HK-2 (cell line): Measurements from ENCODE around the gene TICRR.
A peak's percentile ranks its signal among the peaks of the same experiment; 100 is the strongest.

ENCODE experiments used
- DNase-seq: peaks from one replicate; pipeline ENCODE4 v3.0.0-alpha.2; 2018; ENCODE audit not compliant: unreplicated experiment

TICRR gene

DNA sequence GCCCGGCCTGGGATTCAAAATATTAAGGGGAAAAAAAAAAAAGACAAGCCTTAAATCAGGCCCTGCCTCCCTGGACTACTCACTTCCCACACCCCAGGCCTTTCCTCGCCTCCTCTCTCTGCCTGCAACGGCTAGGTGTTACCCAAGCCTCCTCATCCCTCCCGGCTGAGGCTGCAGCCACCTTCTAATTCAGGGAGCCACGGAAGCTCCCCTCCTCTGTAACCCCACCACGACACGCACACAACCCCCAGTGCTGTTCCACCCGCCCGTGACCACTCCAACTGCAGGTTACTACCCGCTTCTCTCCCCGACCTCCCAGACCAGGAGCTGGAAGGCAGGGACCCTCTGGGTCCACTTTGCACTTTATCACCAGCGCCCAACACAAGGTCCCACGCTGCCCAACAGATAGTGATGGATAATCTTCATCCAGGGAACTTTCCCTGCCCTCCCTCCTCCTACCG lies 79.1 kb downstream of the TICRR start:
- no peak for DNase-seq

DNA sequence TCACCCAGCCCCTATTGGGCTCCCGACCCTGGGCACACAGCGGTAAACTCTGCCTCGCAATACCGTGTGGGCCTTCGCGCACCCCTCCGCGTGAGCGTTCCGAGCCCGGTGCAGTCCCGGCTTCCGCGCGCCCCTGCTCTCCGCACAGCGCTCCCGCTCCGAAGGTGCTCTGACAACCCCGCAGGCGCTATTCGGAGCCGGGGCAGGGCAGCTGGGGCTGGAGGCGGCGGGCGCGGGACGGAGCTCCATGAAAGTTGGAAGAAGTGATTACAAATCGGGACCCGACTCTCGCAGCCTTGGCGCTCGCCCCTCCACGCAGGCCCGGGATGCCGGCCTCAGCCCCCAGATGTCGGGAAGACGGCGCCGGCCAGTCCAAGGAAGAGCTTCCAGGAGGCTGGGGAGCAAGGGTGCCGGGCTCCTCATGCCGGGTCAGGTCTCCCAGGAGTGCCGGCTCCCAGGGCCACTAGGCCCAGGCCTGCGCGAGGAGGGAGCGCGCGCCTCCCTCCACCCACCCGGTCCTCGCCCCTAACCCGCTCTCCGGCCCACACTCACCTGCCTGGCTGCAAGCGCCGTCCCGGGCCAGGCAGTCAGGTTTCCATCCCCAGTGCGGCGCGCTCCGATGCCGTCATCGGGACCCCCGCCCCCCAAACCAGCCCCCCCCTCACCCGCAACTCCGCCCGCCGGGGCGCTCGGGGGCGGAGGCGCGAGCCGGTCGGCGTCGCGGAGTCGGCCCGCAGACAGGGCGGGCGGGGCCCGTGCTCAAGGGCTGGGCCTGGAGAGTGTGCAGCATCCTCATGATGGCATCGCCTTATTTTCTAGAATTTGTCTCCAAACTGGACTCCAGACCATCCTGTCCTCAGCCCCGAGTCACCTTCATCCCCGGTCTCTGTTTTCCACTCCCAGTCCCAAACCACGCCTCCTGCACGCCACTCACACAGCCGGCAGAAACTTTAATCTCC lies 79.9 kb downstream of the TICRR start, which contains the start of gene KIF7:
Gene KIF7 (minus strand): TSS at position 621 of the 959 bp plus-strand sequence. CDS start 2,537 bp downstream, outside the sequence.
- DNase-seq: peak; percentile 28

DNA sequence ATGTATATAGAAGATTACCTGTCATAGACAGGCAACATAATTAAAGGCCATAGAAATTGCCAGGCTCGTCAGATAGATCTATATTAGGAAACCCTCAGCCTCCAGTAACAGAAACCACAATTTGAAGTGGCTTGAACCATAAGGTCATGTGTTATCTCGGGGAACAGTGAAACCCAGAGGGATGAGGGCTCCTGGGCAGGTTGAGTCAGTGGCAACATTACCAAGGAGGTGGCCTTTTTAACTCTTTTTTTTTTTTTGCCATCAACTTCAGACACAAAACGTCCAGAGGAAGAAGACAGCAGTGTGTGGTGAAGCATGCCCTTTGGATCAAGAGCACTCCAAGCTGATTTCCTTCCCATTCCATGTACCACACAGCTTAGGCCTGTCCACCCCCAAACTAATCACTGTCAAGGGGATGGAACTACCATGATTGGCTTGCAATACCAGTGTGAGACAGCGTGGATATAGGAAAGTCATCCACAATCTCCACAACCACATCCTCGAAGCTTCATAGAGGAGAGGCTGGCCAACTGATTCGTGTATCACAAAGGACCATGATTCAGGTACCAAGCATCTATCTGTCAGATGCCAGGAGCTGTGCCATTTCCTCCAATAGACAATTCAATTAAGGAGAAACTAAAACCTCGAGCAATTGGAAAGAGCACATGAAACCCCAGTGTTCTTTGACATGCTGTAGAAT lies 81.0 kb downstream of the TICRR start:
- no peak for DNase-seq

DNA sequence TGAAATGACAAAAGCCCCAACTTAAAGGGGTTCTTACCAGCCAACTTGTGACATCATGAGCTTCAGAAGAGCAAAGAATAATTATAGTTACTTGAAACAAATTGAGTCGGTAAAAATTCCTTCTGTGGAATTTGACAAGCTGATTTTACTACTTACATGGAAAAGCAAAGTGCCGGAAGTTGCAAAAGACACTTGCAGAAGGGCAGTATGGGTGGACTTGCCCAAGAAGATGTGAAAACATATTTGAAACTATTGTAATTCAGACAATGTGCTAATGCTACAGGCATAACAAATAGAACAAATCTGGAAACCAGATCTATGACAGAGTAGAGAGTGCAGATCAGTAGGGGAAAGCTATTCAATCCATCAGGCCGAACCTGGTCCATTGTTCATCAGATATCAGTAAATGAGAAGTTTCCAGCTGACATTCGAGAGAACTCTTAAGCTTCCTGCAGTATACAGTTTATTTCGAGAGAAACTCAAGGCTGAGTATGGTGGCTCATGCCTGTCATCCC lies 82.5 kb downstream of the TICRR start:
- DNase-seq: no peak

DNA sequence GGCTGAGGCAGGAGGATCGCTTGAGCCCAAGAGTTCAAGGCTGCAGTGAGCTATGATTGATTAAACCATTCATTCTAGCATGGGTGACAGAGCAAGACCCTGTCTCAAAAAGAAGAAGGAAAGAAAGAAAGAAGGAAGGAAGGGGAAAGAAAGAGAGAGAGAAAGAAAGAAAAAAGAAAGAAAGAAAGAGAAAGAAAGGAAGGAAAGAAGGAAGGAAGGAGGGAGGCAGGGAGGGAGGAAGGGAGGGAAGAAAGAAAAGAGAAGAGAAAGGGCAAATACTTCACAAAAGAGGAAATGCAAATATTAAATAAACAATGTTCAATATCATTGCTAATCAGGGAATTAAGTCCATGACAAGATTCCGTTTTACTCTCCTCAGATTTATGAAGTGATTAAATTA lies 84.0 kb downstream of the TICRR start:
- DNase-seq: no peak

DNA sequence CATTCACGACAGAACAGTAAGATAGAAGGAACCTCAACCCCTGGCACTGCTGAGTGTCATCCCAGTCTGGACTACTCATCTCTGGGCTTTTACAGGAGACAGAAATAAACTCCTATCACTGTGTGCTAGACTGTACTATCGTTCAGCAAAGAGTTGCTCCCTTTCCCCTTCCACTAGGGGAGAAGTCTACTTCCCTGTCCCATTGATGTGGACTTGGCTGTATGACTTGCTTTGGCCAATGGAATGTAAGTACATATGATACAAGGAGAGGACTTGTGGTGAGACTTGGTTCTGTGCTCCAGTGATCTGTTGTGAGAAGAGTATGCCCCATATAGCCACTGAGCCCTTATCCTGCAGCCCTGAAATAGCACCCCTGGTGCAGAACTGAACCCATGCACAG lies 85.3 kb downstream of the TICRR start:
- no peak for DNase-seq

DNA sequence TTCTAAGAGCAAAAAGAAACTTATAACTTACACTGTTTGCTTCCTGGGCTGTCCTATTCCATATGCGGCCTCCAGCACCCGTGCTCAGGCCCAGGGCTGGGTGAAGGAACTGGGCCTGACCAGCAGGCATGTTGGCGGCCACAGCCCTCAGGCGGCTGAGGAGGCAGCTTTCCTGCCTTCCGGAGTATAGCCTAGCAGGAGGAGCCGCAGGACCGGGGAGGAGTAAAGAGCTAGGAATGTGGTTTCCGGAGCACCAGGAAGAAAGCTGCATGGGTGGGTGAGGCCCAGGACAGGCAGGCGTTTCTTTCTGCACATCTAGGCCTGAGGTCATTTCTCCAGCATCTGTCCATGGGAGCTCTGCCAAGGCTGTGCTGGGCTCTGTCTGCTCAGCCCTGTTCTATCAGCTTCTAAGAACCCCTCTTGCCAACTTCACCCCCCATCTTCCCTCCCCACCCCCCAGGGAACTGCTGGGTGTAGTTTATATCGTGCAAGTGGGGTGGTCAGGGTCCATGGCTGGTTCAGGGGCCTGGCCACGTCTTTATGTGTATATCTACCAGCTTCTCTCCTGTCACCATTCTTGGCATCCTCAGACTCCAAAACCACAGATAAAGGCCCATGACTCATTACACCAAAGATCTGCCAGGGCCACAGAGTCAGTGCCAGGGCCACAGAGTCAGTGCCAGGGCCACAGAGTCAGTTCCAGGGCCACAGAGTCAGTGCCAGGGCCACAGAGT lies 87.8 kb downstream of the TICRR start:
- DNase-seq: peak; percentile 74

DNA sequence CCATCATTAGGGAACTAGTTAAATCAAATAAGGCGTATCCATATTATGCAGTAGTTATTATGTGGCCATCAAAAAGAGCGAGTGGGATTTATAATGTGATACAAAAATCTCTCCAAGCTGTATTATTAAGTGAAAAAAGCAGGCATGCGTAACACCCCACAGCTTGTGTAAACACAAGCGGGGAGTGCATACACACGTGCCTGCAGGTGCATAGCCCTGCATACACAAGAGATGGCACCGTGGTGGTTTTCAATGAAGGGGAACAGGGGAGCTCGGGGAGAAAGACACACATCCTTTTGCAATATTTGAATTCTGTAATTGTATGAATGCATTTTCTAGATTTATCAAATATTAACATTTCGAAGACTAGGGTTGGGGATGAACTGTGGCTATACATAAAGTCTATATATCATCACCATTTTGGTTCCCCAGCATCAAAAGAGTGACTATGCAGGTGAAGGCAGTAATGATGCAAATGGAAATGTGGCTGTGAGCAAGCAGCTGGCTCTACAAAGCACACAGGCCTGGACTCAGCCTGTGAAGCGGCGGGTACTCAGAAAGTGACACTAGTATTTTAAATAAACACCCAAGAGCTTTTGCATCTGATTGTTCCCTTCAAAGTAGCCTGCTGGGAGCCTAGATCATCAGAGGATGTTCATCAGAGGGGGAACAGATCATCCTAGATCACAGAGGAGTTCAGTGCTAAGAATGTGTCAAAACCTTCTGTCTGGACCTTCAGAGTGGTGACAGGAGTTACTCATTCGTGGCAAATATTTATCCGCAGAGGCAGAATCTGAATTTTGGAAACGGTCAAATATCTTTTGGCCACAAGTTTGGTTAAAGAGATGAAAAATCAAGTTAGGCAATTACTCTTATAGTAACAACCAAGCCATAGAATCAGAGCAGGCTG lies 89.4 kb downstream of the TICRR start:
- DNase-seq: no peak

DNA sequence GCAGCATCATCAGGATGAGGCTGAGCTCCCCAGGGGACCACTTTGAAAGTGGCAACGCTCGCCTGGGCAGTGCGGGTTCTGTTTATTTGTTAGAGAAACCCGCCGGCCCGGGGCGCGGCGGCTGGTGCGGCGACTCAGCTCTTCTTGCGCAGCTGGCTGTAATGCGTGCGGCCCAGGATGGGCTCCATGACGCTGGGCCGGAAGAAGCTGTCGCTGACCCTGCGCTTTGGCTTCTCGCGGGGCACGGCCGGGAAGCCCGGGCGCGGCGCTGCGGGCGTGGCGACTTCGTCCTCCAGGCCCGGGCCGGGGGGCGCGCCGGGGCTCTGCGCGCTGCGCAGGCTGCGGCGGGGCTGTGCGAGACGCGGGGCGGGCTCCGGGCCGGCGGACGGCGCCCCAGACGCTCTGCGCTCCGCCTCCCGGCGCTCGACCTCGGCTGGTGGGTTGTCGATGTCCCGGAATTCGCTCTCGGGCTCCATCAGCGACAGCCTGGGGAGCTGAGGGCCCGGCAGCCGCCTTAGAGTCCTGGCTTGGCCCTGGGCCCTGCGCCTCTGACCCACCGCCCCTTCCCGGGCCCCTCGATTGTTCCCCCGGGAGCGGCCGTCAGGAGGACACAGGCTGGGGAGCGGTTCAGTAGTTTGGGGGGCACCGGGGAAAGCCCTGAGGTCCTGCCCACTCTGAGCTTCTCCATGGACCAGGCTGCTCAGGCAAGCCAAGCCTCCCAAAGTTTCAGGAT lies 90.3 kb downstream of the TICRR start:
- no peak for DNase-seq

DNA sequence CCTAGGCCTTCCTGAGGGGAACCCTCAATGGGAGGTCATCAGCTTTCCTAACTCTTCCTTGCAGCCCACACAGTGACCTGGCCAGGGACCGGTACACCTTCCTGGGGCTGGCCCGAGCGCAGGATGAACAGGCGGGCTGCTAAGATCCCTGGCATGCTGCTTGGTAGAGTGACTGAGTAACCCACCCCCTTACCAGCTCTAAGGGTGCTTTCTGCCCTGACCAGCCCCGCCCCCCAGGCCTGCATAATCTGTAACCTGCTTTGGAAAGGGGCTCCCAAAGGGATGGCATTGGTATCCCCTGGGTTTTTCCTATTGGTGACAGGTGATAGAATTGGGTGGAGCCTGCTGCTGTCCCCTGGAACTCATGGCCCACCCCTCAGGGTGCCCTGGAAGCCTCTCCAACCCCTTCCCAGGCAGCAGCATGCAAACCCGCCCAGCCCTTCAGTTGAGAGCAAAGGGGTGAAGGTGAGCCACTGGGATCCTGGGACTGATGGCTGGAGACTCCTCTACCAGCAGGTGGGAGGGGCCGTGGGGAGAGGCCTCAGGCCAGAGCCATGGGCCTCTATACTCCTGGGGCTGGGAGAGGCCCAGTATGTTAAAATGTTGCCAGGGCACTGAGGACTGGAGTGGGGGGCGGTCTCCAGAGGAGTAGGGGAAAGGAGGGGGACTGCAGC lies 91.1 kb downstream of the TICRR start:
- no peak for DNase-seq

DNA sequence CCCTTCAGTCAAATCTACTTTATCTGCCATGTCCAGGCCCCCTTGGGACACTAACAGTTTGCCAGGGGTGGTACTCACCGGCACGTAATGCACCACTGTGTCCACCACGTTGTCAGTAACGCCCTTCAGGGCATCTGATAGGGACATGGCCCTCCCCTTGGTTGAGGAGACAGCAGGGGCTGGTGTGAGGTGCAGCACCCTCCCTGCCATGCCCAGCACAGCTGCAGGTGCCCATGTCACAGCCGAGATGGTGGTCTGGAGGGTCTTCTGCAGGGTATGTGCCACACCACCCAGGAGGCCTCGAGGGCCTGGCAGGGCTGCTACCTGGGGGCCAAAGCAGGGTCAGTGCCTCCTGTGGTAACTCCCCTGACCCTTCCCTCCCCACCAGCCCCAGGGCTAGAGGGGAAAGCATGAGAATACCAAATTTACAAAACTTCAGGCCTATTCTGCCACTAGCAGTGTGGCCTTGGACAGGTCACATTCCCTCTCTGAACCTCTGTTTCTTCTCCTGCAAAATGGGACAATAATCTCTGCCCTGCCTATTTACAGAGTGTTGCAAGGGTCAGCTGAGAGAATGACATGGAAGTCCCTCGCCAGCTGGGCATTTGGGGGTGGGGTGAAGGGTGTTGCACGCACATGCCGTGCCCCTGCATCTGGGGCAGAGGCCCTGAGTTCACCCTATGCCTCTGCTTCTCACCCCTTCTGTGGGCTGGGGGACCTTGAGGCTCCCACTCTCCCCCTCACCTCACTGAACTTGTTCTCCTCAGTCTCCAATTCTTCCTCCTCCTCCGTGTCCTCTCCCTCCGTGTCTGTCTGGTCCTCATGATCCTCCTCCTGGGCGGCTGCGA lies 91.8 kb downstream of the TICRR start:
- no peak for DNase-seq

DNA sequence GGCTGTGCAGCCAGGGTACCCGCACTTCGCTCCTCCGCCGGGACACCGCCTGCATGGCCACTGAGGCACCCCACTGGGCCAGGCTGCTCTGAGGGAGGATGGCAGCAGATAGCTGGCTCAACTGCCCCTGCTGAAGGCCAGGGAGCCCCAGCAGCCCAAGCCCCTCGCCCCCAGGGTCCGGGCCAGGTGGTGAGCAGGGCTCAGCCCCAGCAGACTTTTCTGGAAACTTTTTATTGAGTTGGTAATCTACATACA lies 92.4 kb downstream of the TICRR start:
- DNase-seq: no peak

DNA sequence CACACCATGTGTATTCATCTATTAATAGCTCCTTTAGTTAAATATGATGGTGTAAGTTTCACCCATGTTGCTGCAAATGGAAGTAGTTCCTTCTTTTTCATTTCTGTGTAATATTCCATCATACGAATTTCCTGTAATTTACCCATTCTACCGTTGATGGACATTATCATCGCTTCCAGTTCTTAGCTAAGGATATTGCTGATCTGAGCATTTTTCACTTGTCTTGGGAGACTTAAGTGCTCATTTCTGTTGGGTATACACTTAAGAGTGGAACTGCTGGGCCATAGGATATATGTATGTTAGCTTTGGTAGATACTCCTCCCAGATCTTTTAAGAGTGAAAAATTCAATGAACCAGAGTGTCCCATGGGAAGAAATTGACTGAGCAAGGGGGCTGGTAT lies 92.9 kb downstream of the TICRR start:
- no peak for DNase-seq

DNA sequence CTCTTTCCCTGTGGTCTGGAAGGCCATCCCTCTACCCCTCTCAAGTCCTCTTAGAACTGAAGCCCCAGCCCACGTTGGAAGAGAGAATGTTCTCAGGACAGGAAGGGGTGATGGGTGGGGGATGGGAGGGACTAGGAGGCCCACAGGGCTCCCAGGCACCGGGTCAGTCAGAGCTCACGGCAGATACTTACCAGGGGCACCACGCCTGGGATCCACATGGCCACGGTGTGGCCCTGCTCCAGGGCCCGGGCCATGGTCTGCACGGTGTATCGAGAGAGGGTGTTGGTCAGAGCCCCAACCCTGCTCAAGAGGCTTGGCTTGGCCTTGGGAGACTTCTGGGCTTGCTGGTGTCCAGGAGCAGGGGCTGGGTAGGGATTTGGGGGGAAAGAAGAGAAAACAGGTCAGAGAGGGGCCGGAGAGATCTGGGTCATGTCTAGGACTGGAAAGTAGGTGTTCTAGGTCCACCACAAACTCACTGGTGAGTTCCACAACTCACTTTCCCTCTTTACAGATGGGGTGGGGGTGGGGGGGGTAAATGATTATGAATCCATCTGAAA lies 94.1 kb downstream of the TICRR start:
- no peak for DNase-seq

DNA sequence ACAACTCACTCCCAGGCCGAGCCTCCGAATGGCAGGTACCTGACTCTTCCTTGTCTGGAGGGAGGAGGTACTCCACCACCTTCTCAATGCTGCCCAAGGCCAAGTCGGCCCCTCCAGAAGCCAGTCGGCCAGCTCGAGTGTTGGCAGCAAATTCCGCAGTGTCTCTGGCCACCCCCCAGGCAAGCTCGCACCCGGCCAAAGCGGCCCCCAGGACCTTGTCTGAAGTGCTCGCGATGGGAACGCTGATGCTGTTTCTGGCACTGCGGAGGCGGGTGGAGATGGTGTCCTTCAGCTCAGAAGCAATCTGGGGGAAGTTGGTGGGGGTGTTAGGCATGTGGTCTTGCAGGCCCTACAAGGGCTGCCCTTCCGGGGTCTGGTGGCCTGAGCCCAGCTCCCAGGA lies 94.7 kb downstream of the TICRR start:
- no peak for DNase-seq

DNA sequence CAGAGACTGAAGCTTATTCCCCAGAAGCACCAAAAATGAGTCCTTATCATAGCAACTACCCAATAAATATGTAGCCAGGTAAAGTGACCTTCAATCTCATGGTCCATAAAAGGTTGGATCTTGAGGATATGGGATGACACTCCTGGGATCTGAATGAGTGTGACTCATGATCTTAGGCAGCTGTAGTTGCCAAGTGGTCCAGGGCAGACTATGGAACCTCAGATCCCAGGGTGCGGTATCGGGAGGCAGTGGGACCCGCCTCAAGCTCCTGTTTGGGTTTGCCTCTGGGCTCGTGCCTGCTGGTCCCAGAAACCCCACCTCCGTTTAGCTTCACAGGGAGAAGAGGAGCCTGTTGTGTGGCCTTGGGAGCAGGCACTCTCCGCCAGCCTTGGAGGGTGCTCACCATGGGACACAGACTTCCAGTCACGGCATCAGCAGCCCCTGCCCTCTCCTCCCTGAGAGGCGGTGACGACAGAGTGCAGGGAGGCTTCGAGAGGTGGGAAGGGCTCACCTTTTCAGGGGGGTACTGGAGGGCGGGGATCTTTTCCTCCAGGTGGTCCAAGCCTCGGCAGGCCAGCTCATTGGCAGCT lies 95.8 kb downstream of the TICRR start:
- DNase-seq: no peak

DNA sequence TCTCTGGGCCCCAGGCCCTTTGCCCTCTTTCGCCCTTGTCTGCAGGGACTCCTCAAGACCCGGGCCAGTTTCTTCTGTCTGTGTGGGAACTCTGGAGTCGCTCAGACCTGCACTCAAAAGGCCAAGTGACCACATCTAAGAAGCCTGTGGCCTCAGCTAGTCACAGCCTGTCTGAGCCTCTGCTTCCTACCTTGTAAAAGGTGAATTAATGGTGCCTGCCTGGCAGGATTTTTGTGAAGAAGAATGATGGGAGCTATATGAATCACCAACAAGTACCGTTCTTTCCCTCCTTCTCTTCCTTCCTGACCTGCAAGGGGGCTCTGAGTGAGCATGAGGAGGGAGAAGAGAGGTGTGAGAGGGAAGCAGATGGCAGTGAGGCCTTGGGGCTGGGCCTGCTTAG lies 96.4 kb downstream of the TICRR start:
- no peak for DNase-seq
